Sigmoid colon (tissue), 4 donors: ENCODE data around the gene LASP1NB.

ENCODE experiments used
- EP300 ChIP-seq, 4 donors: sonication (generic); formaldehyde crosslinking; IDR thresholded peaks; one replicate each; pipeline ENCODE4 v1.6.1; 2017; ENCODE audit warnings: antibody characterized with exemption in 4 of 4
- POLR2A ChIP-seq, 2 donors: fragments of 450-650 bp; IDR thresholded peaks; one replicate each; pipeline ENCODE4 v1.6.1; 2016; ENCODE audit warnings: antibody characterized with exemption in 2 of 2, mild to moderate bottlenecking in 2 of 2, moderate library complexity in 2 of 2
- POLR2AphosphoS5 ChIP-seq, 4 donors: sonication (generic); formaldehyde crosslinking; IDR thresholded peaks; one replicate each; pipeline ENCODE4 v1.6.1; 2017; ENCODE audit warnings: antibody characterized with exemption in 4 of 4
- TF ChIP-seq, protein P1 (sequence below), 4 experiments: fragments of 450-650 bp in 3 of 4; fragments of 200-600 bp in 1 of 4; IDR thresholded peaks; one replicate each; pipeline ENCODE4 v1.5.1; 2016 to 2019; ENCODE audit warnings: antibody characterized with exemption in 4 of 4, mild to moderate bottlenecking in 3 of 4, moderate library complexity in 2 of 4

DNA sequence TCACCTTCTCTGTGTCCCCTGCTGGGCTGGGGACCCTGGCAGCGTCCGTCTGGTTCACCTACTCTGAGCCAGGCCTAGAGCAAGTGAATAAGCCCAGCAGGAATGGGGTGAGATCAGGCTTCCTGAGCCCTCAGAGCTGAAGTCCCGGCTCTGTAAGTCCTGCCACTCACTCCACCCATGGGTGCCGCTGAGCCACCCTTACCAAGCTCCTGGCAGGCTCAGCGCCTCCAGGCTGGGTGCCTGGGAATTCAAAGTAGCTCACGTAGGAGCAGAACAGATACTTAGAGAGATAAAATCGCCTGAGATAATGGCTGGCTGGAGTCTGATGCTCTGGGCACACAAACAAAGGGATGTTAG, 9.8 kb upstream of the LASP1NB start:
- TF ChIP-seq, protein P1, sequence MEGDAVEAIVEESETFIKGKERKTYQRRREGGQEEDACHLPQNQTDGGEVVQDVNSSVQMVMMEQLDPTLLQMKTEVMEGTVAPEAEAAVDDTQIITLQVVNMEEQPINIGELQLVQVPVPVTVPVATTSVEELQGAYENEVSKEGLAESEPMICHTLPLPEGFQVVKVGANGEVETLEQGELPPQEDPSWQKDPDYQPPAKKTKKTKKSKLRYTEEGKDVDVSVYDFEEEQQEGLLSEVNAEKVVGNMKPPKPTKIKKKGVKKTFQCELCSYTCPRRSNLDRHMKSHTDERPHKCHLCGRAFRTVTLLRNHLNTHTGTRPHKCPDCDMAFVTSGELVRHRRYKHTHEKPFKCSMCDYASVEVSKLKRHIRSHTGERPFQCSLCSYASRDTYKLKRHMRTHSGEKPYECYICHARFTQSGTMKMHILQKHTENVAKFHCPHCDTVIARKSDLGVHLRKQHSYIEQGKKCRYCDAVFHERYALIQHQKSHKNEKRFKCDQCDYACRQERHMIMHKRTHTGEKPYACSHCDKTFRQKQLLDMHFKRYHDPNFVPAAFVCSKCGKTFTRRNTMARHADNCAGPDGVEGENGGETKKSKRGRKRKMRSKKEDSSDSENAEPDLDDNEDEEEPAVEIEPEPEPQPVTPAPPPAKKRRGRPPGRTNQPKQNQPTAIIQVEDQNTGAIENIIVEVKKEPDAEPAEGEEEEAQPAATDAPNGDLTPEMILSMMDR (IDR thresholded peaks at IDR 0.05): no peak
- TF ChIP-seq POLR2A (IDR thresholded peaks at IDR 0.05) (no peak), POLR2AphosphoS5 (IDR thresholded peaks at IDR 0.05) (no peak), EP300 (IDR thresholded peaks at IDR 0.05) (no peak)
